ENCODE data around the gene AMPH.
"Not testable (repeated sequence)": the region's sequence is repeated elsewhere in the genome, so short reads cannot be mapped to it uniquely, and the experiment has no call there.

AMPH gene

GRCh38 chr7:38360776-38361175 is 270.4 kb downstream of the AMPH start:
- no peak for DNase-seq
- Mint-ChIP-seq H3K27me3 (no peaks in the 10 kb centered on the region), H3K9me3 (no peaks in the 10 kb centered on the region), H3K4me1 (ENCODE audit: low read depth) (peaks cover 74% of the 10 kb centered on the region), H3K36me3 (ENCODE audit: low read depth) (peaks cover 47% of the 10 kb centered on the region), H3K4me3 (peak overlapping the region; percentile 82), H3K27ac (peak overlapping the region; percentile 98)

GRCh38 chr7:38359071-38359601 is 272.0 kb downstream of the AMPH start:
- Mint-ChIP-seq H3K27ac (peak overlapping the region; percentile 98), H3K4me3 (peak overlapping the region; percentile 82), H3K4me1 (ENCODE audit: low read depth) (peaks cover 73% of the 10 kb centered on the region), H3K36me3 (ENCODE audit: low read depth) (peaks cover 47% of the 10 kb centered on the region)
- H3K9me3 Mint-ChIP-seq, H3K27me3 Mint-ChIP-seq: not testable (repeated sequence)
- peak; percentile 79 for DNase-seq

GRCh38 chr7:38358273-38358831 is 272.8 kb downstream of the AMPH start:
- H3K9me3 Mint-ChIP-seq, H3K27me3 Mint-ChIP-seq: not testable (repeated sequence)
- DNase-seq, result peak; percentile 58
- peaks cover 75% of the 10 kb centered on the region for H3K4me1 Mint-ChIP-seq (ENCODE audit: low read depth)
- peak overlapping the region; percentile 82 for H3K4me3 Mint-ChIP-seq
- peak overlapping the region; percentile 98 for H3K27ac Mint-ChIP-seq
- peaks cover 47% of the 10 kb centered on the region for H3K36me3 Mint-ChIP-seq (ENCODE audit: low read depth)

- H3K36me3 Mint-ChIP-seq (ENCODE audit: low read depth), result peaks cover 48% of the 10 kb centered on the region
- H3K9me3 Mint-ChIP-seq, H3K27me3 Mint-ChIP-seq: not testable (repeated sequence)
- H3K27ac Mint-ChIP-seq, result peak overlapping the region; percentile 90
- peak overlapping the region; percentile 70 for H3K4me3 Mint-ChIP-seq
- DNase-seq, result peak; percentile 72
- peaks cover 58% of the 10 kb centered on the region for H3K4me1 Mint-ChIP-seq (ENCODE audit: low read depth)
Measured at GRCh38 chr7:38354271-38354851, 276.8 kb downstream of the AMPH start.

- H3K4me1 Mint-ChIP-seq (ENCODE audit: low read depth), result peaks cover 58% of the 10 kb centered on the region
- H3K27ac Mint-ChIP-seq, result peak overlapping the region; percentile 90
- H3K4me3 Mint-ChIP-seq, result peak overlapping the region; percentile 70
- not testable (repeated sequence) for H3K9me3 Mint-ChIP-seq, DNase-seq, H3K27me3 Mint-ChIP-seq
- peaks cover 45% of the 10 kb centered on the region for H3K36me3 Mint-ChIP-seq (ENCODE audit: low read depth)
Measured at GRCh38 chr7:38353431-38353881, 277.7 kb downstream of the AMPH start.

- Mint-ChIP-seq H3K4me3 (peak overlapping the region; percentile 92), H3K27ac (peak overlapping the region; percentile 99)
Measured at GRCh38 chr7:38351601-38352000, 279.6 kb downstream of the AMPH start.

GRCh38 chr7:38350777-38351176 is 280.4 kb downstream of the AMPH start:
- peaks cover 58% of the 10 kb centered on the region for H3K4me1 Mint-ChIP-seq (ENCODE audit: low read depth)
- not testable (repeated sequence) for H3K9me3 Mint-ChIP-seq, H3K27me3 Mint-ChIP-seq, DNase-seq
- H3K36me3 Mint-ChIP-seq (ENCODE audit: low read depth), result peaks cover 39% of the 10 kb centered on the region
- peak overlapping the region; percentile 99 for H3K27ac Mint-ChIP-seq
- peak overlapping the region; percentile 92 for H3K4me3 Mint-ChIP-seq

More at GRCh38 chr7:38351601-38352000, 279.6 kb downstream of the AMPH start:
- H3K27me3 Mint-ChIP-seq, result no peaks in the 10 kb centered on the region
- no peak for DNase-seq
- H3K36me3 Mint-ChIP-seq (ENCODE audit: low read depth), result peaks cover 41% of the 10 kb centered on the region
- peaks cover 57% of the 10 kb centered on the region for H3K4me1 Mint-ChIP-seq (ENCODE audit: low read depth)
- no peaks in the 10 kb centered on the region for H3K9me3 Mint-ChIP-seq

GRCh38 chr7:38349869-38350583 is 281.1 kb downstream of the AMPH start:
- not testable (repeated sequence) for H3K27me3 Mint-ChIP-seq, H3K9me3 Mint-ChIP-seq
- peak; percentile 69 for DNase-seq
- peaks cover 58% of the 10 kb centered on the region for H3K4me1 Mint-ChIP-seq (ENCODE audit: low read depth)
- peaks cover 33% of the 10 kb centered on the region for H3K36me3 Mint-ChIP-seq (ENCODE audit: low read depth)
- H3K4me3 Mint-ChIP-seq, result peak overlapping the region; percentile 92
- peak overlapping the region; percentile 99 for H3K27ac Mint-ChIP-seq

- not testable (repeated sequence) for H3K27me3 Mint-ChIP-seq, DNase-seq, H3K9me3 Mint-ChIP-seq
- Mint-ChIP-seq H3K4me3 (peak overlapping the region; percentile 92), H3K36me3 (ENCODE audit: low read depth) (peaks cover 27% of the 10 kb centered on the region), H3K4me1 (ENCODE audit: low read depth) (peaks cover 61% of the 10 kb centered on the region), H3K27ac (peak overlapping the region; percentile 99)
Measured at GRCh38 chr7:38349126-38349795, 281.9 kb downstream of the AMPH start.

GRCh38 chr7:38345299-38346172 is 285.6 kb downstream of the AMPH start:
- H3K27me3 Mint-ChIP-seq, H3K9me3 Mint-ChIP-seq: not testable (repeated sequence)
- peaks cover 62% of the 10 kb centered on the region for H3K4me1 Mint-ChIP-seq (ENCODE audit: low read depth)
- H3K36me3 Mint-ChIP-seq (ENCODE audit: low read depth), result peaks cover 12% of the 10 kb centered on the region
- peak overlapping the region; percentile 87 for H3K27ac Mint-ChIP-seq
- DNase-seq, result peak; percentile 67
- H3K4me3 Mint-ChIP-seq, result peak overlapping the region; percentile 55

GRCh38 chr7:38344741-38345140 is 286.4 kb downstream of the AMPH start:
- H3K36me3 Mint-ChIP-seq (ENCODE audit: low read depth); H3K27me3 Mint-ChIP-seq; DNase-seq; H3K9me3 Mint-ChIP-seq: not testable (repeated sequence)
- peaks cover 66% of the 10 kb centered on the region for H3K4me1 Mint-ChIP-seq (ENCODE audit: low read depth)
- peak overlapping the region; percentile 87 for H3K27ac Mint-ChIP-seq
- peak overlapping the region; percentile 55 for H3K4me3 Mint-ChIP-seq

- not testable (repeated sequence) for H3K27me3 Mint-ChIP-seq; DNase-seq; H3K9me3 Mint-ChIP-seq; H3K36me3 Mint-ChIP-seq (ENCODE audit: low read depth)
- Mint-ChIP-seq H3K27ac (peak overlapping the region; percentile 89), H3K4me3 (peak overlapping the region; percentile 82), H3K4me1 (ENCODE audit: low read depth) (peaks cover 62% of the 10 kb centered on the region)
Measured at GRCh38 chr7:38342135-38342534, 289.0 kb downstream of the AMPH start.

- not testable (repeated sequence) for H3K27me3 Mint-ChIP-seq; H3K9me3 Mint-ChIP-seq; H3K36me3 Mint-ChIP-seq (ENCODE audit: low read depth)
- Mint-ChIP-seq H3K27ac (peak overlapping the region; percentile 92), H3K4me3 (peak overlapping the region; percentile 82), H3K4me1 (ENCODE audit: low read depth) (peaks cover 61% of the 10 kb centered on the region)
- DNase-seq, result peak; percentile 50
Measured at GRCh38 chr7:38341172-38341705, 289.9 kb downstream of the AMPH start.

Measured in activated T-cell treated with anti-CD3 and anti-CD28 coated beads, Interleukin-2, amount 50 U/mL, for 24 hours (primary cell).